ENCODE data around the gene OTOA. TPM values are rescaled to one million over a fixed set of nuclear protein-coding genes. Genes with fewer than 3 reads are reported as not detected.
A peak's percentile ranks its signal among the peaks of the same experiment; 100 is the strongest.

Gene OTOA
- total RNA-seq, 4 donors from 2014 or later = 0.11 to 0.33 TPM; not detected in 2

DNA sequence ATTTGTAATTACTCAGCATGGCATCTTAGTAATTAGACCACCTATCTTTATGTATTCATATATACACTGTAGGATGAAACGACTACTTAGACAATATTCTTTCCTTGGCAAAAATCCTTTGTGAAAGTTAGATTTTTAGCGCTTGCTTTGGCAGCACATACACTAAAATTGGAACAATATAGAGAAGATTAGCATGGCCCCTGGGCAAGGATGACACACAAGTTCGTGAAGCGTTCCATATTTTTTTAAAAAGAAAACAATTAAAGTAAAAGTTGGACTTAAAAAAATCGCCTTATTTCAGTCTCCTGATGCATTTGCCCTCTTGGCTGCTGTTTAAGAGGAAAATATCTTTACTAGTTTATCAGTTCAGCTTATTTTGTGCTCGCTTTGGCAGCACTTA is 21.9 kb upstream of the OTOA start:
- H3K27me3 ChIP-seq = no peaks in the 10 kb centered on the region
- H3K36me3 ChIP-seq = peaks cover 0 to 7% (median 0%) of the 10 kb centered on the region in 4 donors
- H3K4me1 ChIP-seq = peaks cover 19 to 41% (median 27%) of the 10 kb centered on the region in 4 donors
- DNase-seq (ENCODE audit: extremely low spot score) = no peak
- intact Hi-C loops (cut with DNase I) = loop anchor here (5.0 kb wide), 2 partner anchors 40 to 55 kb away; no protein-coding TSS in a partner anchor
- no peaks in the 10 kb centered on the region for H3K9me3 ChIP-seq
- no peak overlapping the region for H3K4me3 ChIP-seq
- 72% methylated on average over 6 of the region's 6 CpGs for WGBS
- no peak for TF ChIP-seq POLR2A (IDR thresholded peaks at IDR 0.05; ENCODE audit: low read depth)
- no peak for TF ChIP-seq EP300 (IDR thresholded peaks at IDR 0.05)
- no peak for TF ChIP-seq POLR2AphosphoS5 (IDR thresholded peaks at IDR 0.05)
- TF ChIP-seq, protein P1, sequence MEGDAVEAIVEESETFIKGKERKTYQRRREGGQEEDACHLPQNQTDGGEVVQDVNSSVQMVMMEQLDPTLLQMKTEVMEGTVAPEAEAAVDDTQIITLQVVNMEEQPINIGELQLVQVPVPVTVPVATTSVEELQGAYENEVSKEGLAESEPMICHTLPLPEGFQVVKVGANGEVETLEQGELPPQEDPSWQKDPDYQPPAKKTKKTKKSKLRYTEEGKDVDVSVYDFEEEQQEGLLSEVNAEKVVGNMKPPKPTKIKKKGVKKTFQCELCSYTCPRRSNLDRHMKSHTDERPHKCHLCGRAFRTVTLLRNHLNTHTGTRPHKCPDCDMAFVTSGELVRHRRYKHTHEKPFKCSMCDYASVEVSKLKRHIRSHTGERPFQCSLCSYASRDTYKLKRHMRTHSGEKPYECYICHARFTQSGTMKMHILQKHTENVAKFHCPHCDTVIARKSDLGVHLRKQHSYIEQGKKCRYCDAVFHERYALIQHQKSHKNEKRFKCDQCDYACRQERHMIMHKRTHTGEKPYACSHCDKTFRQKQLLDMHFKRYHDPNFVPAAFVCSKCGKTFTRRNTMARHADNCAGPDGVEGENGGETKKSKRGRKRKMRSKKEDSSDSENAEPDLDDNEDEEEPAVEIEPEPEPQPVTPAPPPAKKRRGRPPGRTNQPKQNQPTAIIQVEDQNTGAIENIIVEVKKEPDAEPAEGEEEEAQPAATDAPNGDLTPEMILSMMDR (IDR thresholded peaks at IDR 0.05) = no peak
- no peak overlapping the region for H3K27ac ChIP-seq (replicated peaks in 1 of 4)

DNA sequence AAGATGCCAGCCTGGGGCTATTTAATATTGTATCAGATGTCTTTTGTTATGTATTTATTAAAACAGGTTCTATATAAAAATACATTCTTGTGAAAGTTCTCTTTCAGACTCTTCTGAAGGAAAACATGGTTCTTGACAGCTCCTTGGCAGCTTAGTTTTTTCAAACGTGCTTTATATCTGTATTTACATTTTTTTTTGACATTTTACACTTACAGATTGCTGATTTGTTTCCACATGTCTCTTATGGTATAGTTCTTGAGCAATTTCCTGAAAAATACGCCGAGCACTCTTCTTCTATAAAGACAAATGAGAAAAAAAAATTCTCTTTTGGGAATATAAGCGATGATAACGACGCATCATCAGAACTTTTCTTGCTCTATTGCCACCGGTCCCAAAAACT is 20.9 kb upstream of the OTOA start:
- TF ChIP-seq POLR2A (IDR thresholded peaks at IDR 0.05; ENCODE audit: low read depth) (no peak), POLR2AphosphoS5 (IDR thresholded peaks at IDR 0.05) (no peak), EP300 (IDR thresholded peaks at IDR 0.05) (no peak)
- TF ChIP-seq, protein P1 (IDR thresholded peaks at IDR 0.05) = no peak
- 59% methylated on average over 7 of the region's 7 CpGs for WGBS
- Histone ChIP-seq H3K4me1 (peaks cover 19 to 41% (median 27%) of the 10 kb centered on the region in 4 donors), H3K27ac (replicated peaks in 1 of 4) (no peak overlapping the region), H3K9me3 (no peaks in the 10 kb centered on the region), H3K4me3 (no peak overlapping the region), H3K36me3 (no peaks in the 10 kb centered on the region), H3K27me3 (no peaks in the 10 kb centered on the region)
- intact Hi-C loops (cut with DNase I) = loop anchor here (5.0 kb wide), 2 partner anchors 41 to 56 kb away; no protein-coding TSS in a partner anchor
- DNase-seq (ENCODE audit: extremely low spot score) = no peak

DNA sequence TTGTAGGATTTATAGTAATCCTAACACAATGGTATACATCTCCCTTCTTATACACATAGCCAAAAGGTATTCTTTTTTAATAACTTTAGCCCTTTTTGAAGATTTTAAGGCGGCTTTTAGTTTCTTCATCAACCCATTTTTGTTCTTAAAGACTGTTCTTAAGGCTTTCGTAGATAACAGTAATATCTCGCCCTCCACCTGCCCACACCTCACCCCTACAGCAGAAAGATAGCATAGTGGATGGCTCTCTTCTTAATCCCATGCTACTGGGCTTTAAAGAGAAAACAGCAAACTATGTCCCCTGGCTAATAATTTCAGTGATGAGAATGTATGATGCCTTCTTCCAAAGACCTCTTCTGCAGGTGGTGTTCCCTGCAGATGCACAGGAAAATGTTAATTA is 20.0 kb upstream of the OTOA start:
- WGBS = 96% methylated on average over 3 of the region's 3 CpGs
- no peak for DNase-seq (ENCODE audit: extremely low spot score)
- TF ChIP-seq POLR2A (IDR thresholded peaks at IDR 0.05; ENCODE audit: low read depth) (no peak), EP300 (IDR thresholded peaks at IDR 0.05) (no peak), POLR2AphosphoS5 (IDR thresholded peaks at IDR 0.05) (no peak)
- TF ChIP-seq, protein P1 (IDR thresholded peaks at IDR 0.05) = no peak
- intact Hi-C loops (cut with DNase I) = loop anchor here (5.0 kb wide), 2 partner anchors 41 to 56 kb away; no protein-coding TSS in a partner anchor
- H3K36me3 ChIP-seq = no peaks in the 10 kb centered on the region
- H3K9me3 ChIP-seq = no peaks in the 10 kb centered on the region
- H3K4me3 ChIP-seq = no peak overlapping the region
- no peaks in the 10 kb centered on the region for H3K27me3 ChIP-seq
- H3K27ac ChIP-seq (replicated peaks in 1 of 4) = no peak overlapping the region
- H3K4me1 ChIP-seq = peaks cover 19 to 41% (median 27%) of the 10 kb centered on the region in 4 donors

DNA sequence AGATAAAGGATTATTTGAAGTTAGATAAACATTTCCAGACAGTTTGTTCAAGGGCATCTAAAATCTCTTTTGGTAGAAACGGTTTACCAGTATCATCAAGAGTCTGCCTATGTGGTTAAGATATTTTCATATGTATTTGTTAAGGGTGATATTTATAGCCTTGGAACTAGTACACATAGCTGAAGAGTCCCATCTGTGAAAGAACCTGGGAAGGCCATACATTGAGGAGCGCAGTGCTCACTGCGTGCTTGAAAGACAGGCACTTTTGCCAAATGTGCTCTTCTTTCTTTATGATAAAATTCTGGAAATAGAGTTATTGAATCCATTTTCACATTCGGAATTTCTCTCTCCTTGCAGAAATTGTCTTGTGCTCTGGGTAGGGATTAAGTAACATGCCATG is 19.1 kb upstream of the OTOA start:
- no peak for TF ChIP-seq POLR2A (IDR thresholded peaks at IDR 0.05; ENCODE audit: low read depth)
- Histone ChIP-seq H3K4me1 (peaks cover 19 to 41% (median 27%) of the 10 kb centered on the region in 4 donors), H3K4me3 (peak overlapping the region in 3 of 4 donors; percentile 35 to 47 (median 37)), H3K27ac (replicated peaks in 1 of 4) (peak overlapping the region in 3 of 4 donors; percentile 24 to 56 (median 25)), H3K36me3 (no peaks in the 10 kb centered on the region), H3K9me3 (no peaks in the 10 kb centered on the region), H3K27me3 (no peaks in the 10 kb centered on the region)
- DNase-seq (ENCODE audit: extremely low spot score) = no peak
- intact Hi-C loops (cut with DNase I) = loop anchor here (5.0 kb wide), 2 partner anchors 42 to 57 kb away; no protein-coding TSS in a partner anchor
- WGBS = 76% methylated on average over 4 of the region's 4 CpGs

DNA sequence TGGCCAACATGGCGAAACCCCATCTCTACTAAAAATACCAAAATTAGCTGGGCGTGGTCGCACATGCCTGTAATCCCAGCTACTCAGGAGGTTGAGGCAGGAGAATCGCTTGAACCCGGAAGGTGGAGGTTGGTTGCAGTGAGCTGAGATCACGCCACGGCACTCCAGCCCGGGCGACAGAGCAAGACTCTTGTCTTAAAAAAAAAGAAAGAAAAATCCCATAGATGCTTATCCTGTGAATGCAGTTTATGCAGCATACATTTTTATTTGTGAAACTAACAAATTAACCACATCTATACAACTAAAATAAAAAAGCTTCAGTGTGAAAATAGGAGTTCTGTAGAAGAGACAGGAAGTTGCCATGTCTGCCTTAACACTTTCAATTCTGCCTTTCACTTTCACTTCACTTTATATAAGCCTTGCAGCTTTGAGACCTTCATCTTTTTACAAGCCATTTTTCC is 18.5 kb upstream of the OTOA start:
- Histone ChIP-seq H3K9me3 (no peaks in the 10 kb centered on the region), H3K27me3 (no peaks in the 10 kb centered on the region), H3K27ac (replicated peaks in 1 of 4) (peak overlapping the region; percentile 24 to 56 (median 40)), H3K36me3 (no peaks in the 10 kb centered on the region), H3K4me1 (peaks cover 19 to 45% (median 25%) of the 10 kb centered on the region in 4 donors), H3K4me3 (peak overlapping the region; percentile 31 to 47 (median 36))
- TF ChIP-seq EP300 (IDR thresholded peaks at IDR 0.05) = no peak
- no peak for TF ChIP-seq POLR2A (IDR thresholded peaks at IDR 0.05; ENCODE audit: low read depth)
- TF ChIP-seq POLR2AphosphoS5 (IDR thresholded peaks at IDR 0.05) = no peak
- TF ChIP-seq, protein P1 (IDR thresholded peaks at IDR 0.05) = no peak
- WGBS = 77% methylated on average over 9 of the region's 9 CpGs
- intact Hi-C loops (cut with DNase I) = no loop called here
- DNase-seq (ENCODE audit: extremely low spot score) = no peak
